GM13977 (cell line): ENCODE measurements around the gene RNASE8.

Source experiments
- DNase-seq: peaks from one replicate; pipeline ENCODE4 v3.0.0; 2012; ENCODE audit warnings: low spot score
- in situ Hi-C: fragments of 300-500 bp; cut with MboI; formaldehyde crosslinking; loops from one replicate; pipeline ENCODE4 v1.12.0; 2022; ENCODE audit warnings: low sequenced_read_pairs, low pct_unique_long_range_greater_than_20kb, mixed read lengths, inconsistent platforms; ENCODE audit not compliant: unreplicated experiment
- TF ChIP-seq, protein P1 (sequence below): IDR thresholded peaks from 2 replicates; pipeline ENCODE4 v1.5.1; 2012; ENCODE audit warnings: mild to moderate bottlenecking, control low read depth; ENCODE audit not compliant: insufficient read depth; ENCODE audit errors: extremely low read depth, missing control alignments

RNASE8 gene

DNA sequence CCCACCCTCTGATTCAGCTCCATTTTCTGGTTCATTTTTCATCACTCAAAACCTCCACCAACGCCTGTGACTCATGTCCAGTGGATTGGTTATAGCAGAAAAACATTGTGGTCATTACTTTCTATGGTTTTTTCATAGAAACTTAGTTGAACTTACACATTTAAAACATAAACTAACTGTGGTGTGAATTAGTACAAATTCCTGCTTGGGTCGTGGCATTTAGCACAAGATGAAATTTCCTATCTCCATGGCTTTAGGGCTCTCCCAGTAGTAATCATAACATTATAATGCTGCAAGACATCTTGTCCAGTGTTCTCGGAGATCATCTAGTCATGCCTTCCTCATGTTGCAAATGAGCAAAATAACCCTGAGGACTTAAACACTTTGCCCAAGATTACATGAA, 8.3 kb upstream of the RNASE8 start:
- DNase-seq: no peak
- in situ Hi-C loops: no loop called here
- TF ChIP-seq, protein P1, sequence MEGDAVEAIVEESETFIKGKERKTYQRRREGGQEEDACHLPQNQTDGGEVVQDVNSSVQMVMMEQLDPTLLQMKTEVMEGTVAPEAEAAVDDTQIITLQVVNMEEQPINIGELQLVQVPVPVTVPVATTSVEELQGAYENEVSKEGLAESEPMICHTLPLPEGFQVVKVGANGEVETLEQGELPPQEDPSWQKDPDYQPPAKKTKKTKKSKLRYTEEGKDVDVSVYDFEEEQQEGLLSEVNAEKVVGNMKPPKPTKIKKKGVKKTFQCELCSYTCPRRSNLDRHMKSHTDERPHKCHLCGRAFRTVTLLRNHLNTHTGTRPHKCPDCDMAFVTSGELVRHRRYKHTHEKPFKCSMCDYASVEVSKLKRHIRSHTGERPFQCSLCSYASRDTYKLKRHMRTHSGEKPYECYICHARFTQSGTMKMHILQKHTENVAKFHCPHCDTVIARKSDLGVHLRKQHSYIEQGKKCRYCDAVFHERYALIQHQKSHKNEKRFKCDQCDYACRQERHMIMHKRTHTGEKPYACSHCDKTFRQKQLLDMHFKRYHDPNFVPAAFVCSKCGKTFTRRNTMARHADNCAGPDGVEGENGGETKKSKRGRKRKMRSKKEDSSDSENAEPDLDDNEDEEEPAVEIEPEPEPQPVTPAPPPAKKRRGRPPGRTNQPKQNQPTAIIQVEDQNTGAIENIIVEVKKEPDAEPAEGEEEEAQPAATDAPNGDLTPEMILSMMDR: no peak

DNA sequence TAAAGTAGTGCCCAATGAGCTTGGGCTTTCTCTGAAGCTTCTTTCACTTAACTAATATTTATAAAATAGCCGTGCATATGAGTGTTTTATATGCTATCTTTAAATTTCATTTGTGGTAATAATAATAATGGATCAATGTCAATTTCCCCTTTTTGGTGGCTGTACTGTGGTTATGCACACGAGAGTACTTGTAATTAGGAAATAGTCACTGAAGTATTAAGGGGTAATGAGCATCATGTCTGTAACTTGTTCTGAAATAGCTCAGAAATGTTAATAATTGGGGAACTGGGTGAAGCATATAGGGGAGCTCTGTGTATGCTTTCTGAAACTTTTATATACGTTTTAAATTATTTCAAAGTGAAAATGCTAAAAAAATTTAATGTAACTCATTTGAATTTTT, 7.0 kb upstream of the RNASE8 start:
- no peak for DNase-seq
- in situ Hi-C loops: no loop called here

DNA sequence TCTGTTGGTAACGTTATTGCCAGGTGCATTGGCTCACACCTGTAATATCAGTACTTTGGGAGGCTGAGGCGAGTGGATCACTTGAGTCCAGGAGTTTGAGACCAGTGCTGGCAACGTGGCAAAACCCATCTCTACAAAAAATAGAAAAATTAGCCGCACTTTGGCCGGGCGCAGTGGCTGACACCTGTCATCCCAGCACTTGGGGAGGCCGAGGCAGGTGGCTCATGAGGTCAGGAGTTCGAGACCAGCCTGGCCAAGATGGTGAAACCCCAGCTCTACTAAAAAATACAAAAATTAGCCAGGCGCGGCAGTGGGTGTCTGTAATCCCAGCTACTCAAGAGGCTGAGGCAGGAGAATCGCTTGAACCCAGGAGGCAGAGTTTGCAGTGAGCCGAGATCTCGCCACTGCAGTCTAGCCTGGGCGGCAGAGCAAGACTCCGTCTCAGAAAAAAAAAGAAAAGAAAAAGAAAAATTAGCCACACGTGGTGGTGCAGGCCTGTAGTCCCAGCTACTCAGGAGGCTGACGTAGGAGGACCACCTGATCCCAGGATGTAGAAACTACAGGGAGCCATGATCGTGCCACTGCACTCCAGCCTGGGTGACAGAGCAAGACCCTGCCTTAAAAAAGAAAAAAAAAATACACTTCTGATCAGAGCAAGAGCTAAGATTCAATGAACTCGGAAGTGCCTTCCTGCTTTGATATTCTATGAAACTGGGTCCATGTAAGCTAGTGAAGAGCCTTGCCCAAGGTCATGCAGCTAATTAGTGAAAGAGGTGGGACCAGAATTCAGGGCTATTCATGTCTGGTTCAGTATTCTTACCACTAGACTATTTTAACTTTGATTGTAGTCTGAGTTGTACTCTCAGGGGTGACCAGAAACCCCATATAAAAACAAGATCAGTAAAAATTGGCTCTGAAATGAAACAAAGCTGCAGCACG, 4.2 kb upstream of the RNASE8 start:
- in situ Hi-C loops: no loop called here
- no peak for DNase-seq
- TF ChIP-seq, protein P1: no peak

More for the DNA sequence above, 7.0 kb upstream of the RNASE8 start:
- TF ChIP-seq, protein P1: no peak

DNA sequence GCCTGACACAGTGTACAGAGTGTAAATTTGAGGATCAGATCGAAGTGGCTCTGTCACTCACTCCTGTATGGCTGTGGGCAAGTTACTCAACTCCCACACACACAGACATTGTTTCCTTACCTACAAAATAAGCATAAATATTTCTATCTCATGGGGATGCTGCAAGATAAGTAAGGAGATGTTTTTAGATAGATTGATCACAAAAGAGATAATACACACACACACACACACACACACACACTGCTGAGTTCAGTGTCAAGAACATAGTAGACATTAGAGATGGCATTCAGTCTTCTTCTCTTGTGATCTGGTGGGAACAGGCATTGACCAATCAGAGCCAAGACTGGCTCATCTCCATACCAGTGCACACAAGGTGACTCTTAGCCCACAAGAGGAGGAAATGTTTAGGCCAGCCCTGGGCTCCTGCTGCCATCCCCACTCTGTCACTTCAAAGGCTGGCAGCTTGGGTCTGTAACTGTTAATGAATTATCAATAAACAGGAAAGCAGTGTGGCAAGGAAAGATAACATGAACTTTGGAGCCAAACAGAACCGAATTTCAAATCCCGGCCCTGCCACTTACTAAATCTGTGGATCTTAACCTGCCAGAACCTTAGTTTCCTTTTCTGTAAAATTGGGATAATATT, 3.4 kb upstream of the RNASE8 start:
- no peak for DNase-seq
- TF ChIP-seq, protein P1: no peak
- in situ Hi-C loops: no loop called here

DNA sequence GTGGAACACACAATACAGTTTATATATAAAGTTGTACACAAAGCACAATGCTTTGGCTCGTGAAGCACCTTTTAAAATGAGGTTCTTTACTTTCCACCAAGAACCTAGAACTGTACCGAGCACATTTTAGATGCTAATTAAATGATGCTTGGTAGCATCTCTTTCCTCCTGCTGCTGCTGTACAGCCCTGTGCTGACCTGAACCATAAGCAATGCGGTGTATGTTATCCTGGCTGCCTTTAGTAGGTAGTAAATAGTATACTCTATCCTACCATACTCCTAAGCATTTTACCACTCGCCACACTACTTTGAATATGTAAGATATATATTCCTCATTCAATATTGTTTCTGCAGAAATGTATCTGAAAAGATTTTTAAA, 2.9 kb upstream of the RNASE8 start:
- TF ChIP-seq, protein P1: no peak
- in situ Hi-C loops: no loop called here
- DNase-seq: no peak

DNA sequence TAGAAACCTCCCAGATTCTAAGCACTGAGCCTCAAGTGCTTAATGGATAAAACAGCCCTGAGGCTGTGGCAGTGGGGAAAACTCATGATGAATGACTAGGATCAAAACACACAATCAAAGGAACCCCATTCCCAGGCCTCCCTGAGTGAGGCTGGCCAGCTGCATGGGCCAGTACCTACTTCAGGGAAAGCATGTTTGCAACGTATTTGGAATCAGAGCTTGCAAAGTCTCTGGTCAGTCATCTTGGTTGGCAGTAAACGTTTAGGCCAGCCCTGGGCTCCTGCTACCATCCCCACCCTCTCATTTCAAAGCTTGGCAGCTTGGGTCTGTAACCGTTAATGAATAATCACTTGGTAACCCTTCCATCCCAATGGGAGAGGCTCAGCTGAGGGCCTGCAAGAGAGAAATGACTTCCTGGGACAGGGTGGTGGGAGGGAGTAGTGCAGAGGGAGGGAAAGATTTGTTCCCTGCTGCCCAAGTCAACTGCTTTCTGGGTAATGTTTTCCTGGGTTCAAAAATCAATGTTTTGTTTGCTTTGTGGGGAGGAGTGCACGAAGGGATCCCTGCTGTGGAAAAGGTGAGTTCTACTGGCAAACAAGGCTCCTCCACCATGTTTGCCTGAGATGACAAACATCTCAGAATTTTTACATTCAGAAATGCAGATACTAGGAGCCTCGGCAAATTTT, 2.0 kb upstream of the RNASE8 start:
- DNase-seq: no peak
- TF ChIP-seq, protein P1: no peak
- in situ Hi-C loops: no loop called here
